ENCODE measurements around the gene FADS2.

Gene FADS2

GRCh38 chr11:61791737-61792309 is 36.3 kb upstream of the FADS2 start:
- TF ChIP-seq CTCF (IDR thresholded peaks at IDR 0.05; ENCODE audit: low read depth, low read length, poor library complexity, severe bottlenecking) (peak; percentile 18), EZH2phosphoT487 (IDR thresholded peaks at IDR 0.05; ENCODE audit: borderline replicate concordance, low read length) (no peak)
- peaks cover 75% of the 10 kb centered on the region for H3K79me2 ChIP-seq (ENCODE audit: control insufficient read depth, low read length)
- peaks cover 2% of the 10 kb centered on the region for H3F3A ChIP-seq (ENCODE audit: control insufficient read depth, insufficient read depth)
- H3K36me3 ChIP-seq (ENCODE audit: control insufficient read depth, low read length): peaks cover 76% of the 10 kb centered on the region
- no peaks in the 10 kb centered on the region for H3K9me2 ChIP-seq (replicated peaks; ENCODE audit: control insufficient read depth, low read length)
- H3K27me3 ChIP-seq (ENCODE audit: control insufficient read depth, low read length): no peaks in the 10 kb centered on the region
- H3K27ac ChIP-seq (ENCODE audit: low read depth, low read length): peak overlapping the region; percentile 71
- no peaks in the 10 kb centered on the region for H3K9me3 ChIP-seq (ENCODE audit: control insufficient read depth, insufficient read depth, low read length)
- peak overlapping the region; percentile 74 for H3K4me2 ChIP-seq (ENCODE audit: low read length)
- H3K4me1 ChIP-seq (ENCODE audit: control insufficient read depth, low read length): peaks cover 33% of the 10 kb centered on the region
- H4K20me1 ChIP-seq (ENCODE audit: control insufficient read depth, insufficient read depth, low read depth, low read length): peaks cover 17% of the 10 kb centered on the region
- H3K4me3 ChIP-seq (ENCODE audit: low read length): peak overlapping the region; percentile 92

- peaks cover 76% of the 10 kb centered on the region for H3K36me3 ChIP-seq (ENCODE audit: control insufficient read depth, low read length)
These were observed 35.6 kb upstream of the FADS2 start, which contains the start of the genes FEN1 and TMEM258 for GRCh38 chr11:61792310-61793082. Gene FEN1, plus strand, starts transcription at chr11:61792911. Its CDS starts 2,451 bp downstream, at chr11:61795362. Gene TMEM258, minus strand, starts transcription at chr11:61792599. Its CDS starts 41 bp downstream, at chr11:61792558.

GRCh38 chr11:61793083-61793828 is 34.8 kb upstream of the FADS2 start:
- H3K4me1 ChIP-seq (ENCODE audit: control insufficient read depth, low read length): peaks cover 40% of the 10 kb centered on the region
- H3K9me2 ChIP-seq (replicated peaks; ENCODE audit: control insufficient read depth, low read length): no peaks in the 10 kb centered on the region
- peak overlapping the region; percentile 92 for H3K4me3 ChIP-seq (ENCODE audit: low read length)
- TF ChIP-seq EZH2phosphoT487 (IDR thresholded peaks at IDR 0.05; ENCODE audit: borderline replicate concordance, low read length): no peak
- TF ChIP-seq CTCF (IDR thresholded peaks at IDR 0.05; ENCODE audit: low read depth, low read length, poor library complexity, severe bottlenecking): no peak
- H3K4me2 ChIP-seq (ENCODE audit: low read length): peak overlapping the region; percentile 74
- H3K27ac ChIP-seq (ENCODE audit: low read depth, low read length): peak overlapping the region; percentile 71
- H3F3A ChIP-seq (ENCODE audit: control insufficient read depth, insufficient read depth): peaks cover 8% of the 10 kb centered on the region
- peaks cover 77% of the 10 kb centered on the region for H3K36me3 ChIP-seq (ENCODE audit: control insufficient read depth, low read length)
- H4K20me1 ChIP-seq (ENCODE audit: control insufficient read depth, insufficient read depth, low read depth, low read length): peaks cover 24% of the 10 kb centered on the region
- peaks cover 89% of the 10 kb centered on the region for H3K79me2 ChIP-seq (ENCODE audit: control insufficient read depth, low read length)
- no peaks in the 10 kb centered on the region for H3K27me3 ChIP-seq (ENCODE audit: control insufficient read depth, low read length)
- H3K9me3 ChIP-seq (ENCODE audit: control insufficient read depth, insufficient read depth, low read length): no peaks in the 10 kb centered on the region

More at GRCh38 chr11:61792310-61793082, 35.6 kb upstream of the FADS2 start, which contains the start of the genes FEN1 and TMEM258:
- no peak for TF ChIP-seq CTCF (IDR thresholded peaks at IDR 0.05; ENCODE audit: low read depth, low read length, poor library complexity, severe bottlenecking)
- TF ChIP-seq EZH2phosphoT487 (IDR thresholded peaks at IDR 0.05; ENCODE audit: borderline replicate concordance, low read length): no peak
- H3K4me3 ChIP-seq (ENCODE audit: low read length): peak within 1 kb of the TSS; percentile 92
- H3K27me3 ChIP-seq (ENCODE audit: control insufficient read depth, low read length): no peaks in the 10 kb centered on the region
- H3F3A ChIP-seq (ENCODE audit: control insufficient read depth, insufficient read depth): peaks cover 7% of the 10 kb centered on the region
- H3K4me2 ChIP-seq (ENCODE audit: low read length): peak within 1 kb of the TSS; percentile 74
- H3K27ac ChIP-seq (ENCODE audit: low read depth, low read length): peak within 1 kb of the TSS; percentile 71
- H3K9me2 ChIP-seq (replicated peaks; ENCODE audit: control insufficient read depth, low read length): no peaks in the 10 kb centered on the region
- H4K20me1 ChIP-seq (ENCODE audit: control insufficient read depth, insufficient read depth, low read depth, low read length): peaks cover 19% of the 10 kb centered on the region
- peaks cover 33% of the 10 kb centered on the region for H3K4me1 ChIP-seq (ENCODE audit: control insufficient read depth, low read length)
- H3K9me3 ChIP-seq (ENCODE audit: control insufficient read depth, insufficient read depth, low read length): no peaks in the 10 kb centered on the region
- H3K79me2 ChIP-seq (ENCODE audit: control insufficient read depth, low read length): peaks cover 82% of the 10 kb centered on the region
